WTC11 (cell line): ENCODE data around the gene TADA2A. TPM values are rescaled to one million over a fixed set of nuclear protein-coding genes. Genes with fewer than 3 reads are reported as not detected.
"Not testable (repeated sequence)": the region's sequence is repeated elsewhere in the genome, so short reads cannot be mapped to it uniquely, and the experiment has no call there.

ENCODE experiments used
- ATAC-seq: fragments of 200-7000 bp; cut with Tn5 transposase; 2 replicates; pipeline ENCODE4 v1.10.0; 2021; ENCODE audit warnings: mild to moderate bottlenecking, moderate library complexity
- CTCF ChIA-PET: fragments of 300-600 bp; sonication (Branson Sonifier 250); formaldehyde crosslinking; loops from one replicate; lab custom pipeline; 2021; ENCODE audit warnings: antibody characterized with exemption; lab: Charles Lee
- POLR2A ChIA-PET: fragments of 350-600 bp; sonication (Branson Sonifier 250); formaldehyde crosslinking; loops from one replicate; lab custom pipeline; 2021; ENCODE audit warnings: antibody characterized with exemption; lab: Charles Lee
- DNase-seq: peaks from one replicate; pipeline ENCODE4 v3.0.0; 2021; ENCODE audit warnings: low spot score
- H3K27ac Mint-ChIP-seq: 2 replicates; pipeline ENCODE4 v1.8.0; 2021; ENCODE audit warnings: mixed read lengths
- H3K27me3 Mint-ChIP-seq: 2 replicates; pipeline ENCODE4 v1.8.0; 2021; ENCODE audit warnings: low read depth, mild to moderate bottlenecking, moderate library complexity, mixed read lengths
- H3K36me3 Mint-ChIP-seq: 2 replicates; pipeline ENCODE4 v1.8.0; 2021; ENCODE audit warnings: mixed read lengths
- H3K4me1 Mint-ChIP-seq: 2 replicates; pipeline ENCODE4 v1.8.0; 2022; ENCODE audit warnings: mixed read lengths
- H3K4me3 Mint-ChIP-seq: 2 replicates; pipeline ENCODE4 v1.8.0; 2021; ENCODE audit warnings: mild to moderate bottlenecking, moderate library complexity, mixed read lengths
- H3K9me3 Mint-ChIP-seq: 2 replicates; pipeline ENCODE4 v1.8.0; 2021; ENCODE audit warnings: mixed read lengths
- CBFB ChIP-seq: sonication (generic); formaldehyde crosslinking; IDR thresholded peaks from 2 replicates; pipeline ENCODE4 v1.8.1; 2022; ENCODE audit warnings: mild to moderate bottlenecking, low read depth, missing genetic modification reagents
- CREB1 ChIP-seq: sonication (generic); formaldehyde crosslinking; IDR thresholded peaks from 2 replicates; pipeline ENCODE4 v1.8.0; 2023; ENCODE audit warnings: mild to moderate bottlenecking, missing genetic modification reagents
- EMX1 ChIP-seq: fragments of 250-450 bp; sonication (Bioruptor Pico); IDR thresholded peaks from 2 replicates; pipeline ENCODE4 v1.8.0; 2021; ENCODE audit warnings: mild to moderate bottlenecking
- ERG ChIP-seq: fragments of 250-450 bp; sonication (Bioruptor Pico); IDR thresholded peaks from 2 replicates; pipeline ENCODE4 v1.8.0; 2021; ENCODE audit warnings: mild to moderate bottlenecking
- FOXP4 ChIP-seq: sonication (generic); formaldehyde crosslinking; IDR thresholded peaks from 2 replicates; pipeline ENCODE4 v1.8.0; 2022; ENCODE audit warnings: mild to moderate bottlenecking, missing genetic modification reagents
- IRF1 ChIP-seq: sonication (generic); formaldehyde crosslinking; IDR thresholded peaks from 2 replicates; pipeline ENCODE4 v1.8.0; 2023; ENCODE audit warnings: missing genetic modification reagents
- KAT7 ChIP-seq: sonication (generic); formaldehyde crosslinking; IDR thresholded peaks from 2 replicates; pipeline ENCODE4 v1.8.1; 2023; ENCODE audit warnings: missing genetic modification reagents, mild to moderate bottlenecking, borderline replicate concordance
- MAX ChIP-seq: sonication (generic); formaldehyde crosslinking; IDR thresholded peaks from 2 replicates; pipeline ENCODE4 v1.8.0; 2022; ENCODE audit warnings: mild to moderate bottlenecking, missing genetic modification reagents
- MXD4 ChIP-seq: fragments of 250-450 bp; sonication (Bioruptor Pico); IDR thresholded peaks from 2 replicates; pipeline ENCODE4 v1.8.0; 2021; ENCODE audit warnings: mild to moderate bottlenecking, moderate library complexity, borderline replicate concordance
- PREB ChIP-seq: sonication (generic); formaldehyde crosslinking; IDR thresholded peaks from 2 replicates; pipeline ENCODE4 v1.8.1; 2022; ENCODE audit warnings: mild to moderate bottlenecking, missing genetic modification reagents, moderate library complexity, borderline replicate concordance
- SP1 ChIP-seq: sonication (generic); formaldehyde crosslinking; conservative IDR thresholded peaks from 2 replicates; pipeline ENCODE4 v1.8.1; 2022; ENCODE audit warnings: missing genetic modification reagents
- TCF7 ChIP-seq: sonication (generic); formaldehyde crosslinking; IDR thresholded peaks from 2 replicates; pipeline ENCODE4 v1.8.0; 2022; ENCODE audit warnings: mild to moderate bottlenecking, low read depth, missing genetic modification reagents, moderate library complexity
- ZBTB21 ChIP-seq: sonication (generic); formaldehyde crosslinking; IDR thresholded peaks from 2 replicates; pipeline ENCODE4 v1.8.1; 2023; ENCODE audit warnings: mild to moderate bottlenecking, missing genetic modification reagents, borderline replicate concordance
- ZNF138 ChIP-seq: sonication (generic); formaldehyde crosslinking; conservative IDR thresholded peaks from 2 replicates; pipeline ENCODE4 v1.8.1; 2022; ENCODE audit warnings: mild to moderate bottlenecking, moderate library complexity, missing genetic modification reagents
- ZNF423 ChIP-seq: fragments of 250-450 bp; sonication (Bioruptor Pico); IDR thresholded peaks from 2 replicates; pipeline ENCODE4 v2.1.2; 2022; ENCODE audit warnings: mild to moderate bottlenecking, moderate library complexity
- ZNF425 ChIP-seq: fragments of 250-450 bp; sonication (Bioruptor Pico); conservative IDR thresholded peaks from 2 replicates; pipeline ENCODE4 v1.9.0; 2021; ENCODE audit warnings: mild to moderate bottlenecking
- ZNF671 ChIP-seq: fragments of 250-450 bp; sonication (Bioruptor Pico); IDR thresholded peaks from 2 replicates; pipeline ENCODE4 v1.8.0; 2021; ENCODE audit warnings: mild to moderate bottlenecking
- ZSCAN18 ChIP-seq: fragments of 250-450 bp; sonication (Bioruptor Pico); IDR thresholded peaks from 2 replicates; pipeline ENCODE4 v2.1.2; 2022; ENCODE audit warnings: mild to moderate bottlenecking, moderate library complexity
- total RNA-seq: library from RNA; stranded (reverse); gene quantifications from 3 replicates; pipeline ENCODE4 v1.2.3, GENCODE V29; 2021

TADA2A gene
- total RNA-seq, 1 experiment from 2014 or later = 16.5 TPM

- no peaks in the 10 kb centered on the region; the same call in 1 of the 2 replicates for H3K36me3 Mint-ChIP-seq
- H3K27me3 Mint-ChIP-seq = no peaks in the 10 kb centered on the region
- H3K9me3 Mint-ChIP-seq = no peaks in the 10 kb centered on the region
- H3K4me3 Mint-ChIP-seq = no peak overlapping the region
- H3K4me1 Mint-ChIP-seq = peaks cover 8% of the 10 kb centered on the region
- ATAC-seq (no peak), DNase-seq (no peak)
- no peak overlapping the region for H3K27ac Mint-ChIP-seq
- ChIA-PET POLR2A (interaction anchor here (0.6 kb wide), 1 partner anchor 1370 kb away, joined by 3 read pairs; no protein-coding TSS in a partner anchor), CTCF (no interaction called here)
- no peak for TF ChIP-seq MAX (CRISPR knock-in tag)
- TF ChIP-seq CREB1 (CRISPR knock-in tag) = no peak
- no peak for TF ChIP-seq PREB (CRISPR knock-in tag)
- TF ChIP-seq ZNF671 (CRISPR knock-in tag) = no peak
- TF ChIP-seq ZNF138 (CRISPR knock-in tag) = no peak
- no peak for TF ChIP-seq SP1
- no peak for TF ChIP-seq KAT7 (CRISPR knock-in tag)
- TF ChIP-seq TCF7 (CRISPR knock-in tag) = no peak
- no peak for TF ChIP-seq EMX1 (CRISPR knock-in tag)
- no peak for TF ChIP-seq ZSCAN18
- TF ChIP-seq ZBTB21 (CRISPR knock-in tag) = no peak
- TF ChIP-seq IRF1 (CRISPR knock-in tag) = no peak
- no peak for TF ChIP-seq ERG (CRISPR knock-in tag)
- TF ChIP-seq MXD4 (CRISPR knock-in tag) = no peak
- TF ChIP-seq CBFB = no peak
- no peak for TF ChIP-seq FOXP4 (CRISPR knock-in tag)
- TF ChIP-seq ZNF425 (CRISPR knock-in tag) = no peak
- no peak for TF ChIP-seq ZNF423 (CRISPR knock-in tag)
Measured at GRCh38 chr17:37400505-37400904, 6.2 kb upstream of the TADA2A start.

GRCh38 chr17:37405522-37405921, 1.2 kb upstream of the TADA2A start:
- H3K36me3 Mint-ChIP-seq, H3K9me3 Mint-ChIP-seq, H3K27ac Mint-ChIP-seq, H3K27me3 Mint-ChIP-seq, DNase-seq, ATAC-seq: not testable (repeated sequence)
- Mint-ChIP-seq H3K4me3 (peak overlapping the region; percentile 97), H3K4me1 (peaks cover 18% of the 10 kb centered on the region)
- ChIA-PET CTCF (interaction anchor here (2.0 kb wide), 1 partner anchor 32 kb away, joined by 8 read pairs; no protein-coding TSS in a partner anchor), POLR2A (interaction anchor here (0.5 kb wide), 1 partner anchor 79 kb away, joined by 3 read pairs; no protein-coding TSS in a partner anchor)
